ENCODE data around the gene RGS7BP. TPM values are rescaled to one million over a fixed set of nuclear protein-coding genes. Genes with fewer than 3 reads are reported as not detected.

RGS7BP gene
- total and polyA plus RNA-seq, 2 of the 13 experiments (the other 11 are each of a cell fraction or from before 2014, with no cell fraction given) = not detected

DNA sequence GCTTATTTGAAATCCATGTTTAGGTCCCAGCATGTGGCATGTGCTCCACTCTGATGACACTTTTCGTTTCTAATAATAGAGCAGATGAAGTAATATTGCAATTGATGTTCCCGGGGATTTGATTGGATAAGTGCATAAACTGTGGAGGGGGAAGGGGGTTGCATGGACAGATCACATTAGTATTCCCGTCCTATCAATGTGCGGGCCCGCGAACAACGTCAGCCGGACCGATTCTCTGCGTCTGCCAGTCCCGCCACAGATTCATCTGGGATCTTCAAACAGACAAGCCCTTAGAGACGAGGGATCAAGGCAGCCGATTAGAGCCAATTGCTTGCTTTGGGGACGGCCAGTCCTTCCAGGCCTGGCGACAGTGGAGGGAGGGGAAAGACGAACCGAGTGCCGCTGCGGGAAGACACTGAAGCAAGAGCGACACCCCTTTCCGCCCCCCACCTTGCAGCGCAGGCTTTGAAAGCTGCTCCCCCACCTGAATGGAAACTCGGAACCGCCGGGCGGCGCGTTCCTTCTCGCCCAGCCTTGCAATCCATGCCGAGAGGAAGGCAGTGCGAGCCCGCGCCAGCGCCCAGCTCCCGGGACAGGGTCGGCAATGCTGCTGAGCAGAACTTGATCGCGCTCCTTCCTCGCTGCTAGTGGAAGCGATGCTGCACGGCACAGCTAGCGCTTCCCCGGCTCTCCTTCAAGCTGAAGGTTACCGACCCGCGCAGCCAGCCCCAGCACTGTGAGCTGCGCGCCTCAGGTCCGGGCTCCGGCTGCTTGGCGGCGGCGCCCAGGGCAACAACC is at the start of gene RGS7BP (continued):
- TF ChIP-seq, protein P1, sequence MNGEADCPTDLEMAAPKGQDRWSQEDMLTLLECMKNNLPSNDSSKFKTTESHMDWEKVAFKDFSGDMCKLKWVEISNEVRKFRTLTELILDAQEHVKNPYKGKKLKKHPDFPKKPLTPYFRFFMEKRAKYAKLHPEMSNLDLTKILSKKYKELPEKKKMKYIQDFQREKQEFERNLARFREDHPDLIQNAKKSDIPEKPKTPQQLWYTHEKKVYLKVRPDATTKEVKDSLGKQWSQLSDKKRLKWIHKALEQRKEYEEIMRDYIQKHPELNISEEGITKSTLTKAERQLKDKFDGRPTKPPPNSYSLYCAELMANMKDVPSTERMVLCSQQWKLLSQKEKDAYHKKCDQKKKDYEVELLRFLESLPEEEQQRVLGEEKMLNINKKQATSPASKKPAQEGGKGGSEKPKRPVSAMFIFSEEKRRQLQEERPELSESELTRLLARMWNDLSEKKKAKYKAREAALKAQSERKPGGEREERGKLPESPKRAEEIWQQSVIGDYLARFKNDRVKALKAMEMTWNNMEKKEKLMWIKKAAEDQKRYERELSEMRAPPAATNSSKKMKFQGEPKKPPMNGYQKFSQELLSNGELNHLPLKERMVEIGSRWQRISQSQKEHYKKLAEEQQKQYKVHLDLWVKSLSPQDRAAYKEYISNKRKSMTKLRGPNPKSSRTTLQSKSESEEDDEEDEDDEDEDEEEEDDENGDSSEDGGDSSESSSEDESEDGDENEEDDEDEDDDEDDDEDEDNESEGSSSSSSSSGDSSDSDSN (CRISPR knock-in tag; IDR thresholded peaks at IDR 0.05) = peak; percentile 48; the same call in 1 of the 2 replicates
- TF ChIP-seq EEA1 (CRISPR knock-in tag; IDR thresholded peaks at IDR 0.05; ENCODE audit: borderline replicate concordance) = no peak

DNA sequence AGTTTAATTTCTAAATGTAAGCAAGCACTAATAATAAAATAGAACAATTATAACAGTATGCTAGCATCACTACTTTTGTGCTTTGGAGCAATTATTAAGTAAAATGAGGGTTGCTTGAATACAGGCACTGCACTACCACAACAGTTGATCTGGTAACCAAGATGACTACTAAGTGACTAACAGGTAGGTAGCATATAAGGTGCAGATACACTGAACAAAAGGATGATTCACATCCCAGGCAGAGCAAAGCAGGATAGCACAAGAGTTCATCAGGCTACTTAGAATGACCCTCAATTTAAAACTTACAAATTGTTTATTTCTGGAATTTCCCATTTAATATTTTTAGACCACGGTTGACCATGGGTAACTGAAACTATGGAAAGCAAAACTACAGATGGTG is 48.0 kb upstream of the RGS7BP start:
- peaks cover 4% of the 10 kb centered on the region for H3K9me3 ChIP-seq (ENCODE audit: low read length)
- ATAC-seq (no peak), FAIRE-seq (no peak), DNase-seq (ENCODE audit: low spot score) (no peak)
- H2AFZ ChIP-seq (ENCODE audit: low read length) = no peak overlapping the region
- H3K27me3 ChIP-seq (ENCODE audit: control insufficient read depth in 1 of 2, insufficient read depth in 2 of 2, low read length in 2 of 2) = no peaks in the 10 kb centered on the region
- H3K4me2 ChIP-seq (ENCODE audit: low read depth, low read length) = no peak overlapping the region
- in situ Hi-C loops (cut with HindIII; ENCODE audit: extremely low pct_ligation_motif_present, low pct_unique_long_range_greater_than_20kb) (no loop called here), intact Hi-C loops (cut with micrococcal nuclease; ENCODE audit: unreplicated experiment) (no loop called here)
- no peaks in the 10 kb centered on the region for H3K4me1 ChIP-seq (ENCODE audit: insufficient read depth, low read length)
- no TSS peak for BruUV-seq (replicated peaks)
- no peaks in the 10 kb centered on the region for H4K20me1 ChIP-seq (ENCODE audit: insufficient read depth, low read length)
- H3K27ac ChIP-seq (ENCODE audit: extremely low read length, insufficient read depth, low read length) = no peak overlapping the region
- H3K79me2 ChIP-seq (ENCODE audit: insufficient read depth, low read length) = no peaks in the 10 kb centered on the region
- no peak for TF ChIP-seq ZIK1 (CRISPR knock-in tag; IDR thresholded peaks at IDR 0.05; ENCODE audit: borderline replicate concordance, low read depth)
- TF ChIP-seq ZNF451 (CRISPR knock-in tag; IDR thresholded peaks at IDR 0.05) = no peak
- H3K9ac ChIP-seq (ENCODE audit: insufficient read depth, low read depth, low read length) = no peak overlapping the region
- ChIA-PET CTCF (ENCODE audit: low intra/inter-chr PET ratio, low total read pairs) (no interaction called here), POLR2A (no interaction called here)
- H3K4me3 ChIP-seq (replicated peaks in 1 of 3; ENCODE audit: insufficient read depth in 1 of 3, low read depth in 2 of 3, low read length in 3 of 3) = no peak overlapping the region
- whole genome bisulfite sequencing (ENCODE audit: low lambda C conversion rate) = 5% methylated on average over 1 of the region's 1 CpG
- H3K36me3 ChIP-seq (replicated peaks in 1 of 2; ENCODE audit: control insufficient read depth in 1 of 2, insufficient read depth in 2 of 2, low read length in 2 of 2) = no peaks in the 10 kb centered on the region
